Omental fat pad (tissue), 4 donors: ENCODE data around the gene DNAAF5. TPM values are rescaled to one million over a fixed set of nuclear protein-coding genes. Genes with fewer than 3 reads are reported as not detected.

Experiments used
- ATAC-seq: fragments of 150-250 bp; one replicate; pipeline ENCODE4 v1.9.1; 2016; ENCODE audit warnings: mild to moderate bottlenecking, moderate library complexity; ENCODE audit not compliant: low FRiP score
- DNase-seq: peaks from one replicate; pipeline ENCODE4 v3.0.0-alpha.2; 2019; ENCODE audit warnings: low spot score
- total RNA-seq, 4 donors: library from RNA; depleted of rRNA; stranded (reverse); fragments of >200 nt; gene quantifications; one replicate each; pipeline ENCODE4 v1.1.0, GENCODE V29; 2016
- TF ChIP-seq, protein P1 (sequence below), 3 donors: fragments of 450-650 bp; IDR thresholded peaks; one replicate each; pipeline ENCODE4 v1.5.1; 2016 to 2017; ENCODE audit warnings: antibody characterized with exemption in 3 of 3, mild to moderate bottlenecking in 3 of 3, moderate library complexity in 2 of 3

DNAAF5 gene
- total RNA-seq, 4 donors from 2014 or later, result 15.7 to 27.1 (median 25.1) TPM

DNA sequence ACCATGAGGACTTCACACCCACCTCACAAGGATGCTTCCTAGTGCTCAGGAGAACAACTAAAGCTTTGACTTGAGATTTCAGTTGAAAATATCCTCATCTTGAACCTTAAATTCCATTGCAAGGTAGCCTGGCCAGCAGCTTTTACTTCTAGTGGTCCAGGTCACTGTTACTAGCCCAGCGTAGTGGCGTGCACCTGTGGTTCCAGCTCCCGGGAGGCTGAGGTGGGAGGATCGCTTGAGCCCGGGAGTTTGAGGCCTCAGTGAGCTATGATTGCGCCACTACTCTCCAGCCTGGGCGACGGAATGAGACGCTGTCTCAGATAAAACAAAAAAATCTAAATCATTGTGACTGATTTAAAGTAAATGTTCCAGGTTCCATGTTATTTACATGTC lies 28.9 kb downstream of the DNAAF5 start:
- DNase-seq (no peak), ATAC-seq (no peak)
- TF ChIP-seq, protein P1, sequence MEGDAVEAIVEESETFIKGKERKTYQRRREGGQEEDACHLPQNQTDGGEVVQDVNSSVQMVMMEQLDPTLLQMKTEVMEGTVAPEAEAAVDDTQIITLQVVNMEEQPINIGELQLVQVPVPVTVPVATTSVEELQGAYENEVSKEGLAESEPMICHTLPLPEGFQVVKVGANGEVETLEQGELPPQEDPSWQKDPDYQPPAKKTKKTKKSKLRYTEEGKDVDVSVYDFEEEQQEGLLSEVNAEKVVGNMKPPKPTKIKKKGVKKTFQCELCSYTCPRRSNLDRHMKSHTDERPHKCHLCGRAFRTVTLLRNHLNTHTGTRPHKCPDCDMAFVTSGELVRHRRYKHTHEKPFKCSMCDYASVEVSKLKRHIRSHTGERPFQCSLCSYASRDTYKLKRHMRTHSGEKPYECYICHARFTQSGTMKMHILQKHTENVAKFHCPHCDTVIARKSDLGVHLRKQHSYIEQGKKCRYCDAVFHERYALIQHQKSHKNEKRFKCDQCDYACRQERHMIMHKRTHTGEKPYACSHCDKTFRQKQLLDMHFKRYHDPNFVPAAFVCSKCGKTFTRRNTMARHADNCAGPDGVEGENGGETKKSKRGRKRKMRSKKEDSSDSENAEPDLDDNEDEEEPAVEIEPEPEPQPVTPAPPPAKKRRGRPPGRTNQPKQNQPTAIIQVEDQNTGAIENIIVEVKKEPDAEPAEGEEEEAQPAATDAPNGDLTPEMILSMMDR (IDR thresholded peaks at IDR 0.05), result no peak

DNA sequence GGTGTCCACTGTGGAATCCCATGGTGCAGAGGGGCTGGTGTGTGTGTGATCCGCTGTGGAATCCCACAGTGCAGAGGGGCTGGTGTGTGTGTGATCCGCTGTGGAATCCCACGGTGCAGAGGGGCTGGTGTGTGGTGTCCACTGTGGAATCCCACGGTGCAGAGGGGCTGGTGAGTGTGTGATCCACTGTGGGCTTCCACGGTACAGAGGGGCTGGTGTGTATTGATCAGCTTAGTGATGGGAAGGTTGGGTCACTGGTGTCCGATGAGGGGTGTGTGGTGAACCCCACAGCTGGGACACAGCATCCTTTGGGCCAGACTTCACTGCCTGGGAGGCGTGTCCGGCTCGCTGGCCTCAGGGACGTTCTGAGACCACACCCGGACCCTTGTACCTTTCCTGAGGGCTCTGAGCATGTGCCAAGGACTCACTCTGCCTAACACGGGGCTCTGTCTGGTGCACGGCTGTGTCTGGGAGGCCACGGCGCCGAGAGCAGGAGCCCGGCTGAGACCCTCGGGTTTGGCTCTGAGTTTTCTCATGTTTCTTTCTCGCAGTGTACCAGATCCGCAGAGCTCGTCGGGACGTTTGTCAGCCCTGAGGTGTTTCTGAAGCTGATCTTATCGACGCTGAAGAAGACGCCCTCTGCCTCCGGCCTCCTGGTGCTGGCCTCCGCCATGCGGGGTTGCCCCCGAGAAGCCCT lies 29.9 kb downstream of the DNAAF5 start:
- DNase-seq, result no peak

DNA sequence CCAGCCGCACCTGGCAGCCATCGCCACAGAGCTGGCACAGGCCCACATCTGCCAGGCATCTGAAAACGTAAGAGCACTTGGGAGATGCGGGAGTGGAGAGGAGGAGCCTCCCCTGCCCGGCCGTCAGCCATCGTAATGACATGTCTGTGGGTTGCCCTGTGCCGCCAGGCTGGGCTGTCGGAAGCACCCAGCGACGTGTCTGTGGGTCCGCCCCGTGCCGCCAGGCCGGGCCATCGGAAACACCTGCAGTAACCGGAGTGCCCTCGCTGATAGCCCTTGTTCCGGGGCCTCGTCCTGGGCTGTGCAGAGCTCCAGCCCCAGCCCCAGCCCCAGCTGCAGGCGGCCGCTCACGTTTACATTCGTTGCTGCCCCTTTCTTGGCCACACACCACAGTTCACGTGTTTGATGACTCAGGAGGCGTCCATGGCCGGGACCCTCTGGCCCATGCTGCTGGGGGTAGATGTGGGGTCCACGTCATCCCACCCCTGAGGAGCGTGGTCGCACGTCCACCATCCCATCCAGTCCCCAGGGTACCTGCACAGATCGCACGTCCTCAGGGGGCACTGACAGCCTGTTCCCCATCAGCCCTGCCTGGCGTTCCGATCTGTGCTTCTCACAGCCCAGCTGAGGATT lies 30.5 kb downstream of the DNAAF5 start:
- TF ChIP-seq, protein P1 (IDR thresholded peaks at IDR 0.05), result no peak
- ATAC-seq (no peak), DNase-seq (no peak)

More for the DNA sequence above, 29.9 kb downstream of the DNAAF5 start:
- TF ChIP-seq, protein P1 (IDR thresholded peaks at IDR 0.05), result no peak
- ATAC-seq, result no peak

DNA sequence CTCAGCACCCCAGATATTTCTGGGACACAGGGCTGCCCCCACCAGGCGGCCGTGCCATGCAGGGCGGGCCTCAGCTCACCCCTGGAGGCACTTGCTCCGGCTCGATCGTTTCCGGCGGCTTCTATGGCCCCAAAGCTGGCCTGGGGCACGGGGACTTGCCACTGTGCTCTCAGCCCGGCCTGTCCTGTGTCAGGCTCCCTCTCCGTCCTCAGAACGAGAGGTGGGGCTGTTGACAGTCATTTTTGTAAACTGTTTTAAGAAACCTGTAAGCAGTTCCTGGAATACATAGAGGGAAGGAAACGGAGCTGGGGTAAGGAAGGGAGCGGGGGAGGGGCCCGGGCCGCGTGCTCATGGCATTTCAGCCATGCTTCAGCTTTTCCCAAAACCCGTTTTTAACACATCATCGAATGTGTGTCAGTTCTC lies 31.3 kb downstream of the DNAAF5 start:
- ATAC-seq (no peak), DNase-seq (no peak)
- TF ChIP-seq, protein P1 (IDR thresholded peaks at IDR 0.05), result no peak

DNA sequence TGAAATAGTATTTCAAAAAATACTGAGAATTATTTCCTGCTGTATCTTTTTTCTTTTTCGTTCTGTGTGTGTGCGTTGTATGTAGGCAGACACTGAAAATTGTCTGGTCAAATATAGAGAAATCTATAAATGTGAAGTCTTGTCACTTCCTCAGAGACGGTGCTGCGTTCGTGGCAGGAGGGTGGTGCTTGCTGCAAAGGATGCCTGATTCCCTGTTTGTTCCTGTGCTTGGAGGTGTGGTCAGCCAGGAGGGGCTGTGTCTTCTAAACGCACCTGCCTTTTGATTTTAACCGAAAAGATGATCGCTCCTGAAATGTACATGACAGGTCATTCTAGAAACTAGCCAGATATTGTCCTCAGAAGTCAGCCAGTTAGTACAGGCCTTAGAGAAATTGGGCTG lies 33.1 kb downstream of the DNAAF5 start:
- DNase-seq, result no peak
- TF ChIP-seq, protein P1 (IDR thresholded peaks at IDR 0.05), result no peak
- no peak for ATAC-seq

DNA sequence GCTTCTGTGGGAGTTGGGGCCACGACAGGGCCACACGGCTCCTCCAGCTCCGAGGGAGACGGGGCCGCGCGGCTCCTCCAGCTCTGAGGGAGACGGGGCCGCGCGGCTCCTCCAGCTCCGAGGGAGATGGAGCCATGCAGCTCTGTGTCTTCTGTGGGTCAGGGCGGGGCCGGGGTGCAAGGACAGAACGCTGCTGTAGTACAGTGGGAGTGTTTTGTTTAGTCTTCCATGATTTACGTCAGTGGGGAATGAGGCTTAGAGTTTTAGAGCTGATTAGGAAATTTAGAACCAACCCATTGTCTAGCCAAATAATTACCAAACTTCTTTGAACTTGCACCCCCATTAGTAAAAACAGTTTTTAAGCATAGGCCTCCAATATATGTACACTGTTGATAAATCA lies 33.5 kb downstream of the DNAAF5 start:
- ATAC-seq (no peak), DNase-seq (no peak)
- TF ChIP-seq, protein P1 (IDR thresholded peaks at IDR 0.05), result no peak

DNA sequence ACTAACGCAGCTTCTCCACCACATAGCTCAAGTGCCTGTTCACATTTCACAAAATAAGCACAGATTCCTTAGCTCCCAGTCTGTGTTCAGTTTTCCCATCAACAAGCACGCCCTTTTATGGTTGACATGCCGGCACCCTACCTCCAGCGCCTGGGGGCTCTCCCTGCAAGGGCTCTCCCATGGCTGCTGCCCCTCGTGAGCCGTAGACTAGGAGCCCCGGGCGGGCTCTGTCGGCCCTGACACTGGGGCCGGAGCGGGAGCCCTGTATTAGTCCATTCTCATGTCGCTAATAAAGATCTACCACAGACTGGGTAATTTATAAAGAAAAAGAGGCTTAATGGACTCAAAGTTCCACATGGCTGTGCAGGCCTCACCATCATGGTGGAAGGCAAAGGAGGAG lies 34.6 kb downstream of the DNAAF5 start:
- TF ChIP-seq, protein P1 (IDR thresholded peaks at IDR 0.05), result no peak
- no peak for ATAC-seq

More for the DNA sequence above, 34.6 kb downstream of the DNAAF5 start:
- no peak for DNase-seq
